ENCODE results near the gene RCN2.

DNA sequence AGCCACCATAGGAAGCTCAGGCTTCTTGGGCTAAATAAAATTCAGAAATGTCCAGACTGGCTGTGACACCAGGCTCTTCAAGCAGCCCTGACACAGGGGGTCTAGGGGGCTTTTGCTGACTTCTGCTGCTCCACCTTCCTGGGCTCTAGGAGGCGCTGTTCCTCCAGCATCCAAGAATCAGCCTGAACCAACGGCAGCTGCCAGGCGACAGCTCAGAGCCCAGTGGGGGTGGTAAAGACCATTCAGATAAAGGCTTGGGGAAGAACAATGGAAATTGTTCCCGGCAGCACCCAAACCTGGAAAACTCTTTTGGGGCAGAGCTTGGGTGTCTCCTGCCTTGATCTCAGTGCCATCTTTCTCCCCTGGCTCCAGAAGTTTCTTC lies 41.8 kb downstream of the RCN2 start:
- TF ChIP-seq POLR2A (IDR thresholded peaks at IDR 0.05; ENCODE audit: low read depth, low read length) (no peak), MYC (IDR thresholded peaks at IDR 0.05; ENCODE audit: low read depth, low read length) (no peak), EZH2 (IDR thresholded peaks at IDR 0.05; ENCODE audit: borderline replicate concordance, low read depth, low read length, severe bottlenecking) (no peak), FOS (IDR thresholded peaks at IDR 0.05; ENCODE audit: borderline replicate concordance, insufficient read depth, low read length) (no peak)
- TF ChIP-seq, protein P1, sequence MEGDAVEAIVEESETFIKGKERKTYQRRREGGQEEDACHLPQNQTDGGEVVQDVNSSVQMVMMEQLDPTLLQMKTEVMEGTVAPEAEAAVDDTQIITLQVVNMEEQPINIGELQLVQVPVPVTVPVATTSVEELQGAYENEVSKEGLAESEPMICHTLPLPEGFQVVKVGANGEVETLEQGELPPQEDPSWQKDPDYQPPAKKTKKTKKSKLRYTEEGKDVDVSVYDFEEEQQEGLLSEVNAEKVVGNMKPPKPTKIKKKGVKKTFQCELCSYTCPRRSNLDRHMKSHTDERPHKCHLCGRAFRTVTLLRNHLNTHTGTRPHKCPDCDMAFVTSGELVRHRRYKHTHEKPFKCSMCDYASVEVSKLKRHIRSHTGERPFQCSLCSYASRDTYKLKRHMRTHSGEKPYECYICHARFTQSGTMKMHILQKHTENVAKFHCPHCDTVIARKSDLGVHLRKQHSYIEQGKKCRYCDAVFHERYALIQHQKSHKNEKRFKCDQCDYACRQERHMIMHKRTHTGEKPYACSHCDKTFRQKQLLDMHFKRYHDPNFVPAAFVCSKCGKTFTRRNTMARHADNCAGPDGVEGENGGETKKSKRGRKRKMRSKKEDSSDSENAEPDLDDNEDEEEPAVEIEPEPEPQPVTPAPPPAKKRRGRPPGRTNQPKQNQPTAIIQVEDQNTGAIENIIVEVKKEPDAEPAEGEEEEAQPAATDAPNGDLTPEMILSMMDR (IDR thresholded peaks at IDR 0.05; ENCODE audit: extremely low read depth in 1 of 2, insufficient read depth in 1 of 2, low read depth in 1 of 2, low read length in 2 of 2) = peak; percentile 78
- TF ChIP-seq, protein P2, sequence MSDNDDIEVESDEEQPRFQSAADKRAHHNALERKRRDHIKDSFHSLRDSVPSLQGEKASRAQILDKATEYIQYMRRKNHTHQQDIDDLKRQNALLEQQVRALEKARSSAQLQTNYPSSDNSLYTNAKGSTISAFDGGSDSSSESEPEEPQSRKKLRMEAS (IDR thresholded peaks at IDR 0.05; ENCODE audit: insufficient read depth, insufficient read length) = no peak
